HG03066 (cell line): Measurements from ENCODE around the gene LIMS2.

Experiments used
- ATAC-seq: cut with Tn5 transposase; IDR thresholded peaks from one replicate; pipeline ENCODE4 v1.9.1; 2021; ENCODE audit warnings: low read depth; ENCODE audit not compliant: unreplicated experiment

Gene LIMS2

DNA sequence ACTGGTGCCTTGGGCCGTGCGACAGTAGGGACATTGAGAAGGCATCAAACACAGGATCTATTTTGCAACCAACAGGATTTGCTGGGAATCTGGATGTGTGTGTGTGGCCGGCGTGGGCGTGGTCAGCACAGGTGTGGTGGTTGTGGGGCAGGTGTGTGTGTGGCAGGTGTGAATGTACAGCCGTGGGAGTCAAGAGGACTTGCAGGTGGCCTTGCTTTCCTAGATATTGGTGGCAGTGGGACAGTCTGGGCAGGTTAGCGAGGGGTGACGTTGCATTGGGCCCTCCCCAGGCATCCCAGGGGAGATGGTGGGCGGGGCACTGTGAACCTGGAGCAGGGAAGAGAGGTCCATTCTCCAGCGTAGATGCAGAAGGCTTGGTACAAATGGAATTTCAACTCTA is 3.2 kb upstream of the LIMS2 start:
- ATAC-seq = no peak

DNA sequence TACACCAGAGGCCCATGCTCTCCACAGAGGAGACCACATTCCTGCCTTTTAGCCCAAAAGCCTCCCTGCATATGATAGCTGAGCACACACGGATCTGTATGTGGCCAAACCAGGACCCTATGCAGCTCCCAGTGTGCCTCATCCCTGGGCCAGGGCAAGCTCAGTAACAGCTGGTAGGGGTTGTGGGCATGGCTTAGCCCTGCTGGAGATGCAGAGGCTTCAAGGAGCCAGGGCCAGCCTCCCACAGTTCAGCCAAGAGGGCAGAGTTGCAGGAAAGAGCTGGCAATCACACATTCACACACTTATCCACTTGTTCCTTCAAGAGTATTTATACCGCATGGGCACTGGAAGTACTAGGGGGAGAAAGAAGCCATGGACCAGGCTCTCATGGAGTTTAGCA is 1.6 kb upstream of the LIMS2 start:
- no peak for ATAC-seq

DNA sequence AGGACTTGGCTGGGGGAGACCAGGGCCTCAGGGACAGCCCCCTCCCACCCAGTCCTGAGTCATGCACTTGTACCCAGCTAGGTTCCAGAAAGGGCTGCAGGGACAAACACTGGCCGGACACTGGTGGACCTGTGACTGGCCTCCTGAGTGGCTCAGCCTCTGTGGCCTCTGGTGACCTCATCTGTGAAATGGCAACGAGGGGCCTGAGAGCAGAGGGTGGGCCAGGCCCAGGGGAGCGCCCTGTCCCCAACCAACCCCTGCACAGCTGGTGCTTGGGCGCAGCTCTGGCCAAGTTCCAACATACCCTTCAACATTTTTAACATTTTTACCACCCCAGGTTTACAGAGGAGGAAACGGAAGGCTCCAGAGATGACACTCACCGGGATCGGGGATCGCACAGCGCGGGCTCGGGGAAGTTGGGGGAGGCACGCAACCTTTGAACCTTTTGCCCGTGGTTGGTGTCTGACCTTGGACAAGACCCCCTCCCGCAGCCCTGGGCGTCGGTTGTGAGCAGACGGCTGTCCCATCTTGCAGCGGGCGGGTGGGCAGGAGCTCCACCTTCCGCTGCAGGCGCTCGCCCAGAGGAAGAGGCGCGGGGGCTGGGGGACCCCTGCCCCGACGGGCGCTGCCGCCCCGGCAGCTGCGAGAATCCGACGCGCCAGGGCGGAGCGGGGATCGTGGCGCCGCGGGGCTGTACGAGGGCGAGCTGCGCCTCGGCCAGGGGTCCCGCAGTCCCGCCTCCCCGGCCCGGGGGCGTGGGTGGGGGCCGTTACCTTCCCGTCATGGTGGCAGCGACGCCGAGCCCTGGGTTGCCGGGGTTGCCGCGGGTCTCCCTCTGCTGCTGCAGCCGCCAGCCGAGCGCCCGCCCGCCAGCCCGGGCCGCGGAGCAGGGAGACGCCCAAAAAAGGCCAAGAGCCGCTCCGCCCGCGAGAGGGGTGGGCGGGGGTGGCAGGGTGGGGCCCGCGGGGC is 805 bp downstream of the LIMS2 start:
- no peak for ATAC-seq

DNA sequence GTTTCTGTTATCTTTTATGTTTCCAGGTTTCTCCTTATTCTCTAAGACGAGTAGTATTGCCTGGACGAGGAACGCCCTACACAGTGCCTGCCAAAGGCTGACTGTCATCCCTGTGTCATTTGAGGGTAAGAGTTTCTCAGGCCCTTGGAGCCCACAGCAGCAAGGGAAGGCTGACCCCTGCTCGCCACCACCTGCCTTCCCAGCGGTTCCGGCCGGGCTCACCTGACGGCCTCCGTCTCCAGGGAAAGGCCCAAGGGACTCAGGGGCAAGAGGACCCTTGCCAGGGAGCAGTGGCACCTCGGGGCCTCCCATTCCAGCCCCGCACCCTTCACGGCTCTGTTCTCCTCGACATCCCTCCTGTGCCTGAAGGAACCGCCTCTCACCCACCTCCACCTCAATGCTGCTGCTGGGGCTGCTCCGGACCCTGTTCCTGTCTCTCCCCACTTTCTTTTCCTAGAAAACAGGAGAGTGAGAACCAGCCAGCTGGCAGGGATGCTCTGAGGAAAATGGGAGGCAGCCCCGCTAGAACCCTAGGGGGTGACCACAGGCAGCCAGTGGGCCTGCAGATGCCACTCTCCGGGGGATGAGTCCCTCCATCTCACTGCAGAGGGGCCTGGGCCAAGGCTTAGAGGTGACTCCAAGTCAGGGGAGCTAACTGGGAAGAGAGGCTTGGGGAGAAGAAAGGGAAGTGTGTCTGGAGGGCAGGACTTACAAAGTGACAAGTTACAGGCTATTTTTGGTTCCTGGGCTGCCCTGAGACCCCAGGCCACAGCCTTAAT is 1.9 kb downstream of the LIMS2 start:
- ATAC-seq = no peak

DNA sequence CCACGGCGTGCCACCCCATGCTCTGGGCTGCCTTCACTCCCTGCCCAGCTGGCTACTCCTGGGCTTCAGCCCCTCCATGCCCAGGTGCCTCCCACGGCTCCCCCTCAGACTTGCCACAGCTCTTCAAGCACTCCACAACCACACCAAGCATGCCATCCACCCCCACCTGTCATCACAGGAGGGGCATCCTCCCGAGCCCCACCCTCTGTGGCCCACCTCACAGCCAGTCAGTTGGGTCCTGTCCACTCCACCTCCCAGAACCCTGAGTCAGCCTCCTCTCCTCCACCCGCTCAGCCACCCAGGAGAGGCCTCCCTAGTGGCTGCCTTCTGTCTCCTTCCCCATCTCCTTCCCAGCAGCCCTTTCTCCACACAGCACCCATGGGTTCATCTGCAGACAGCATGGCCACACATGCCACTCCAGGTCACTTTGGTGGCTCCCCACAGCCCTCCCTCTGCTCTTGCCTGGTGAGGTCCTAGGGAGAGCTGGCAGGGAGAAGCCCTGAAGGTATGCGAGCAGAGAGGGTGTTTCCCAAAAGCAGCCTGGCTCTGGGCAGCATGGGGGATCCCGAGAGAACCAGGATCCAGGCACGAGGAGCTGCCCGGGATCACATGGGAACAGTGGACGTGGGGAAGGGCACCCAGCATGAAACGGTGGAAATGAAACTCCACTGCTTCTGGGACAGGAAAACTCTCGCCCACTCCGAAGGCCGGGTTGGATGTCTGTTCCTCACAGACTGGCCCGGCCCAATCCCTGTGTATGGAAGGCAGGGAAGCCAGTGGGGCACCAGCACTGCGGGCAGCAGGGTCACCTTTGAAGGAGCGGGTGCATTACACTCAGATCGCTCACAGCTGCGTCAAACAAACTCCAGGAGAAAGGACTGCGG is 2.7 kb downstream of the LIMS2 start:
- no peak for ATAC-seq

DNA sequence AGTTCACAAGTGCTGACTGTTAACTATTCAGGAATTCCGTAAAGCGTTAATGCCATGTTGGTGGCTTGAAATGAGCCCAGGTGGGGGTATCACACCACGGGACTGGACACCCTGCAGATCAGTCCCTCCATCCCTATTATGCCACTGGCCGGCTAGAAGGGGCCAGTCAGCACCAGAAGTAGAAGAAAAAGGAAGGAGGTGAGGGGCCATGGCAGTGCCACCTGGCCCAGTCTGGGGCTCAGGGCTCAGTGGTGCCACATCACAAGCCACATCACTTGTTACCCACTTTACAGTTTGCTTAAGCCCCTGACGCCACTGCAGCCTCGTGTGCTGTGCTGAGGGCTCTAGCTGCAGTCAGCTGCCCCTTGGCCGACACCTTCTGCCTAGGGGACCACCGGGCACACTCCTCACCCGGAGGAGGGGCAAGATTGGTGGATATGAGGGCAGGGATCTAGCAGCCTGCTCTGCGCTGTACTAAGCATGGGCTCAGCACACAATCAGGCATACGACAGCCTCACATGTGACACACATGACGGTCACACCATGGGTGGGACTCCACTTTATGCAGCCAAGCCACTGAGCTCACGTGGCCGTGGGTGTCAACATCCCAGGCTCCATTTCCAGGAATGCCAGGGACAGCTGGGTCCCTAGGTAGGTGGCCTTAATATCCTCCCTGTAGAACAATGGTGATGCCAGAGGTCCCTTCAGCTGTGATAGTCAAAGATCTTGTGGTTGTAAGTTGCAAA is 3.6 kb downstream of the LIMS2 start:
- no peak for ATAC-seq

DNA sequence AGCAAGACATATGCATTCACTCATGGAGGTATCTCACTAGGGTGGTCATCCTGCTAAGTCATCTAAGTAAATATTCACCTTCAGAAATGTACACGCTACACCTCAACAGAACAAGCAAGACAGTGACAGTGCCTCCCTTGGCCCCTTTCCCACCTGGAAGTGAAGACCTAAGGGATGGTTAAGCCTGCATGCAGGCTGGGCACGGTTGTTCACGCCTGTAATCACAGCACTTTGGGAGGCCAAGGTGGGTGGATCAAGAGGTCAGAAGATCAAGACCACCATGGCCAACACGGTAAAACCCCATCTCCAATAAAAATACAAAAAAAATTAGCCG is 4.4 kb downstream of the LIMS2 start:
- ATAC-seq = no peak

DNA sequence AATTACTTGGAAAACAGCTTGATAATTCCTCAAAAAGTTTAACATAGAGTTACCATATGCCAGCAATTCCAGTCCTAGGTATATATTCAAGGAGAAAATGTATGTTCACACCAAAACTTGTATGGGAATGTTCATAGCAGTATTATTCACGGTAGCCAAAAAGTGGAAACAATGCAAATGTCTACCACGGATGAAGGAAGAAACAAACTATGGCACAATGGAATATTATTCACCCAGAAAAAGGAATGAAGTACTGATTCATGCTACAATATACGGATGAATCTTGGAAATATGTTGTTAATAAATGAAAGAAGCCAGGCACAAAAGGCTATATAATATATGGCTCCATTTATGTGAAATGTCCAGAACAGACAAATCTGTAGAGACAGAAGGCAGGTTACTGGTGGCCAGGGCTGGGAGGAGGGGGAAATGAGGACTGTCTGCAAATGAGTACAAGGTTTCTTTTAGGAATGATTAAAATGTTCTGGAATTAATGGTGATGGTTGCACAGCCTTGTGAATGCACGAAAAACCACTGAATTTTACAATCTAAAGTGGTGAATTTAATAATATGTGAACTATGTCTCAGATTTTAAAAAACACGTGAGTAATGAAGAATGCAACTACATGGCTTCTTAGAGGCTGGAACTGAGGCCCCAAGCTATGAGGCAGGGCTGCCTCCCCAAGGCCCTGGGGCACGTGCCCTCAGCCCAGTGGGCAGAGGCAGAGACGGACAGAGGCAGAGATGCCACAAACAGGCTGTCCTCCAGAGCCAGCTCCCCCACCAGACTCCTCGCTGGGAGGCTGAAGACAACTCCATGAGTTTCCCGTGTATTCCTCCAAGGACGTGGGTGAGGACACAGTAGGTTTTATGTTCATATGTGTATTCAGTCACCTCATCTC is 5.0 kb downstream of the LIMS2 start:
- no peak for ATAC-seq

DNA sequence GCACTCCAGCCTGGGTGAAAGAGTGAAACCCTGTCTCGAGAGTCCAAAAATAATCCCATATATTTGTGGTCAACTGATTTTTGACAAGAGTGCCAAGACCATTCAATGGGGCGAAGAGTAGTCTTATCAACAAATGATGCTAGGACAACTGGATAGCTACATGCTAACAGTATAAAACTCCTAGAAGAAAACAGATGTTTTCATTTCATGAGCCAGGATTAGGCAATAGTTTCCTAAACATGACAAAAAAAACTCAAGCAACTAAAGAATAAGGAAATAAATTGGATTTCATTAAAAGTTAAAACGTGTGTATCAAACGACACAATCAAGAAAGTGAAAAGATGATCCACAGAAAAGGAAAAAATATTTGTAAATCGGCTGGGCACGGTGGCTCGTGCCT is 6.3 kb downstream of the LIMS2 start:
- no peak for ATAC-seq

DNA sequence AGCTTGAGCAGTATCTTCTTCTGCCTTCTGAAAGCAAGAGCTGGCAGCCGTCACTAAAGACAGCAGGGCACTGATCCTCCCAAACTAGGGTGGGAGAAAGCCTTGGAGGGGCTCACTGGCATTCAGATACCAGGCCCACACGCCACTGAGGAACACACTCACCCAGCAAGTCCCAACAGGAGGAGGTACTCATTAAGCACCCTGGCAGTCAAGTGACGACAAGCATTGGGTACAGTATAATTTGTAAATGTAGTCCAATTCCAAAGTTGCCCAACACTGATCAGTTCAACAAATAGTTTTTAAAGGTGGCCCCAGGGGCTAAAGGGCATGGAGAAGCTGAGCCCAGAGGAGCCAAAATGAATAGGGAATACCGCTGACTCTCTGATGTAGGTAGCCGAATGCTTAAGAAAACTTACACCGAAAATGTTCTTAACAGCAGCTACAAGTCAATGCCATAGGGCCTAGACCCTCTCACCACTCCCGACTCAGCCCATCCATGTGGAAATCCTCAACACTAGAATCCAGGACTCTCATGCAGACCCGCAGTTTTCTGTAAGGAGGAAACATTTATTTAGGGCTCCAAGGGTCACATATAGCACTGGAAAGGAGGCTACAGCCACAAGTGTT is 9.9 kb downstream of the LIMS2 start:
- no peak for ATAC-seq

DNA sequence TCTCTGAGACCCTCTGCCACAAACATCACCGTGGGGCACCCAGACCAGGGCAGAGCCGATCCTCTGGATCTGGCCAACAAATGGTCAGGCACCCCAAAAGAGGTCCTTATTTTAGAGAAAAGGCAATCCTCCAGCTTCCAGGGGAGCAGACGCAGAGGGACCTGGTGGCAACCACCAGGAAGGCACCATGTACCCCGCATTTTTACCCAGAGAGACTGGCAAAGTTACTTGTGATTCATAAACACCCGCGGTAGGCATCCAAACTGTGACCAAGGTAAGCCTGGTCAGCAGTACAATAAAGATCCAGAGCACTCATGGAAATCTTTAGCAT is 10.5 kb downstream of the LIMS2 start:
- no peak for ATAC-seq

DNA sequence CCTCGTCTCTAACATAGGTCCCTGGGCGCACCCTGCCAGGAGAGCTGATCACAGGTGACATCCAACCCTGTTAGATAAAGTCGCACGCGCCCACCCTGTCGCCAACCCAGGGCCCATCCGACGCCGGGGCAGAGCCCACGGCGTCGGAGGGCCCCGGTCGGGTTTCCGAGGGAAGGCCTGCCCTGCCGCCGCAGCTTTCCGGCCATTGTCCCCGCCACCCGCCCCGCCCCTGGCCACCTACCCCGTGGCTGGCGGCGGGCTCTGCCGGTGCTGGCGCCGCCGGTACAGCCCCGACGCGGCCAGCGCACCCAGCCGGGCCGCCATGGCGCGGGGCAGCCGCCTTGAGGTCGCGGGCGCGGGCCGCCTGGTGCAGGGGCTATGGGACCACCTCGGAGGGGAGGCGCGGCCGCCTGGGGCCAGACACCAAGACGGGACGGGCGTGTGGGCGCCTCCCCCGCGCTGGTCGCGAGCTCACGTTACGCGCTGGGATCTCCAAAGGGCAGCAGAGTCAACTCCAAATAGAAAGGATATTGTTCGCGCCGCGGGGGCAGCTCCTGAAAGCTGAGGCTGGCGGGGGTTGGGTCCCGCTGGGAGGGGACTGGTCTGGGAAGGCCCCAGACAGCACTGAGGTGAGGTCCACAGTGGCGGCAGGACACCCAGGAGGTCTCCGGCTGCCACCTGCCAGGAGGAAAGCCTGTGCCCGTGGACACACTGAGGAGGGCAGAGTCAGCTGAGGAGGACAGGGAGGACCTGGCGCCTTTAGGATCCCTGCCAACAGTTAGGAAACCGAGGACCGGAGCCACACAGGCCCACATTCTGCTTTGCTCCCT is 11.1 kb downstream of the LIMS2 start:
- ATAC-seq = no peak

DNA sequence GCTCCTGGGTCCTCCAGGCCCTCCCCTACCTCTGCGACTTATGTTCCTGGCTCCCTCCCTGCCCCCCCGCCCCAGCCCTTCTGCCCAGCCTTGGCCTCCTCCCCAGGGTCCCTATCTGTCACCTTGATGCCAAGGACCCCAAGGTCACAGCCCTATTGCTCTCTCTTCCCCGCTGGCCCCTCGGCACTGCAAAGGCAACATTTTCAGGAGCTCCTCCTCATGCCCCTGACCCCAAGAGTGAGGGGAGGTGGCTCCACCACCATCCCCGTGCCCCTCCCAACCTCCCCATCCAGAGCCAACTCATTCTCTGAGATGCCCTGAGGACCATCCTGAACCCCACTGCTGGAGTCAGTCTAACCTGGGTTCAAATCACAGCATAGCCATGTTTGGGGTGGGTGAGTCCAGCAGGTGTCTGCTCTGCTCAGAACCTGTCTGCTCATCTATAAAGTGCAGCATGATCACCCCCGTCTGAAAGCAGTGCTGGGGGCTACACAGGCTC is 11.7 kb downstream of the LIMS2 start:
- ATAC-seq = no peak

DNA sequence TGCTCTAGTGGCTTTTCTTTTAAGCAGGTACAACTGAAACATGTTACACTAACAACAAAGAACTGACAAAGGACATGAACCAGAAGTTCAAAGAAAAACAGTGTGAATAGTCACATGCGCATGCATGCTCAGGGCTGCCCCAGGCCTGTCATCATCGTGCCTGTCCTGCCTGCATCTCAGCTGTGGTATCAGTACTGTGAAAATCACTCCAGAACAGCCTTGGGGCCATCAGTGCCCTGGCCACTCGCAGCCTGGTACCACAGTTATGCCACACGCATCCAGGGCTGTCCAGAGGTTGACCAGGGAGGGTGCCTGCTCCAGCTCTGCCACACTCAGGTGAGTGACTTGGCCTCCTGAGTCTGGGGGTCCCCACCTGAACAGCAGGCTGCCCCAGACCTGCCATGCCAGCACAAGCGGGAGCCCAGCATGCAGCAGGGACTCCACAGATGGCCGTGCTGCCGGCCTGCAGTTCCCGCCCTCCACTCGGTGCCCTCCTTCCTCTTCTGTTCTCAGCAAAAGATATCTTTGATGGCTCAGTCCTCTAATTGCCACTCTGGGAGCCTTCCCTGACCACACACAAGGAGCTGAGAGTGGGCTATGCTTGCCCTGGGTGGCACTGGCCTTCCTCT is 12.3 kb downstream of the LIMS2 start:
- no peak for ATAC-seq

DNA sequence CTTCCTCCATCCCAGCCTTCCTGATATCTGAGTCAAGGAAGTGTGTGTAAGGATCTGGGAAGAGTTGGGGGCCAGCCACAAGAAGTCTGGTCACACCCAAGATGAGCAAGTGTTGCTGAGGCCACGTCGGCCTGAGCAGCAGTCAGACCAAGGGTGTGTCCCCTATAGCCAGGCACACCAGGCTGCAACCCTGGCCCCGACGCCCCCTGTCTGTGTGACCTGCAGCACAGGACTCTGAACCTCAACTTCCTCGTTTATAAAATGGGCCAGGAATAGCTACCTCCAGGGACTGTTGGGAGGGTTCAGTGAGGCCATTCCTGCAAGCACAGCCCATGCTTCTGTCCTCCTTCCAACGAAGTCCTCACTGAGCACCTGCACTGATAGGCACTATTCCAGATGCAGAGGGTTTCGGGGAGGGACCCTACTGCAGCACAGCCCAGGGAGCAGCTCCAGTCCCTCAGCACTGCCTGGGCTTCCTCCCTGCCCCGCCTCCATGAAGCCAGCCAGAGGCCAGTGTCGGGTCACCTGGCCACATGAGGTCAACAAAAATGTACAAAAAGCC is 13.3 kb downstream of the LIMS2 start:
- ATAC-seq = no peak

DNA sequence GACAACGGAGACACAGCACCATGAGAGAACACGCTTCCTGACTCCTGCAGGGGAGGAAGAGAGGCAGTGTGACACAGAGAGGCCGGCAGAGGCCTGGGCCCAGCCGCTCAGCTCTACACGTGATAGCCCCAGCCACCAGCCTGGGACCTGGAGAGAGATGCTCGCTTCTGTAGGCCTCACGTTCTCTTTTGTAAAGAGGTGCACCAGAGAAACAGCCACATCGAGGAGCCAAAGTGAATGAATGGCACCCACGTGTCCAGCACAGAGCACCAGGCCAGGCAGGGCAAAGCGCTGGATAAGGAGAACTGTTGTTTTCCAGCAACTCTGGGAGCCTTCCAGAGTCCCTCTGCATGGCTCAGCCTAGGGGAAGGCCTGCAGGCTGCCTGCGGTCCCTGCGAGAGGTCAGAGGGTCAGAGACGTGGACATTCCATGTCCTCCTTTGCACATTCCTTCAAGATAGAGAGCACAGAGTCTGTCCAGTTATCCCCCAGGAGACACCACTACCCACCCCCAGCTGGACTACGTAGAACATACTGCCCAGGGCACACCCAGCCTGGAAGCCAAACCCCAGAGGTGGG is 14.2 kb downstream of the LIMS2 start:
- ATAC-seq = no peak

DNA sequence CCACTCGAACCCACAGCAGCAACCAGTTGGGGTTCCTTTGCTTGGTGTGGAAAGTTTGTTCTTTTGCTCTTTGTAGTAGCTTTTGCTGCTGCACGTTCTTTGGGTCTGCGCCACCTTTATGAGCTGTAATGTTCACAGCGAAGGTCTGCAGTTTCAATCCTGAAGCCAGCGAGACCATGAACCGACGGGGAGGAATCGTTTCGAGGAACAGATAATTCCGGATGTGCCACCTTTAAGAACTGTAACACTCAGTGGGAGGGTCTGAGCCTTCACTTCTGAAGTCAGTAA is 15.1 kb downstream of the LIMS2 start:
- ATAC-seq = no peak
